ENCODE results near the gene EPS8L1.
"Not testable (repeated sequence)": the region's sequence is repeated elsewhere in the genome, so short reads cannot be mapped to it uniquely, and the experiment has no call there.

EPS8L1 gene

GRCh38 chr19:55075371-55075998 lies at the start of gene EPS8L1:
Gene EPS8L1 (plus strand): TSS chr19:55075869. CDS start chr19:55076445, 576 bp downstream.
- no peak for TF ChIP-seq CTCF (IDR thresholded peaks at IDR 0.05; ENCODE audit: low read depth, low read length)
- no peak within 1 kb of the TSS for H3K4me3 ChIP-seq (ENCODE audit: low read depth, low read length)

GRCh38 chr19:55027140-55027471 lies 48.6 kb upstream of the EPS8L1 start:
- H3K4me3 ChIP-seq (ENCODE audit: low read depth, low read length) = not testable (repeated sequence)

GRCh38 chr19:55027472-55028337 lies 48.0 kb upstream of the EPS8L1 start:
- H3K4me3 ChIP-seq (ENCODE audit: low read depth, low read length) = no peak overlapping the region
- TF ChIP-seq CTCF (IDR thresholded peaks at IDR 0.05; ENCODE audit: low read depth, low read length) = no peak

GRCh38 chr19:55028757-55029156 lies 46.9 kb upstream of the EPS8L1 start:
- no peak overlapping the region for H3K4me3 ChIP-seq (ENCODE audit: low read depth, low read length)
- no peak for TF ChIP-seq CTCF (IDR thresholded peaks at IDR 0.05; ENCODE audit: low read depth, low read length)

- H3K4me3 ChIP-seq (ENCODE audit: low read depth, low read length) = no peak overlapping the region
- TF ChIP-seq CTCF (IDR thresholded peaks at IDR 0.05; ENCODE audit: low read depth, low read length) = no peak
Measured at GRCh38 chr19:55031178-55031577, 44.5 kb upstream of the EPS8L1 start.

GRCh38 chr19:55032170-55032800 lies 43.4 kb upstream of the EPS8L1 start:
- H3K4me3 ChIP-seq (ENCODE audit: low read depth, low read length) = no peak overlapping the region
- no peak for TF ChIP-seq CTCF (IDR thresholded peaks at IDR 0.05; ENCODE audit: low read depth, low read length)

- H3K4me3 ChIP-seq (ENCODE audit: low read depth, low read length) = not testable (repeated sequence)
Measured at GRCh38 chr19:55032976-55033643, 42.6 kb upstream of the EPS8L1 start.

GRCh38 chr19:55034751-55035150 lies 40.9 kb upstream of the EPS8L1 start:
- no peak for TF ChIP-seq CTCF (IDR thresholded peaks at IDR 0.05; ENCODE audit: low read depth, low read length)

More at GRCh38 chr19:55034751-55035150, 40.9 kb upstream of the EPS8L1 start:
- no peak overlapping the region for H3K4me3 ChIP-seq (ENCODE audit: low read depth, low read length)
